GM23338 (cell line): ENCODE measurements around the gene CABP2. TPM values are rescaled to one million over a fixed set of nuclear protein-coding genes. Genes with fewer than 3 reads are reported as not detected.

Source experiments
- CREB1 ChIP-seq: fragments of 250-450 bp; sonication (Bioruptor Pico); IDR thresholded peaks from 2 replicates; pipeline ENCODE4 v1.5.0; 2020; ENCODE audit warnings: low read depth, mild to moderate bottlenecking, moderate library complexity
- EZH2 ChIP-seq: fragments of 200-600 bp; sonication (generic); IDR thresholded peaks from one replicate; pipeline ENCODE4 v1.8.0; 2017; ENCODE audit warnings: antibody characterized with exemption, mild to moderate bottlenecking, low read depth; ENCODE audit not compliant: unreplicated experiment
- EZH2phosphoT487 ChIP-seq: fragments of 200-600 bp; sonication (generic); IDR thresholded peaks from one replicate; pipeline ENCODE4 v1.8.1; 2018; ENCODE audit warnings: antibody characterized with exemption; ENCODE audit not compliant: unreplicated experiment
- ZNF114 ChIP-seq: fragments of 250-450 bp; sonication (Bioruptor Pico); IDR thresholded peaks from 2 replicates; pipeline ENCODE4 v1.5.0; 2020; ENCODE audit warnings: mild to moderate bottlenecking, moderate library complexity
- ZNF462 ChIP-seq: fragments of 250-450 bp; sonication (Bioruptor Pico); IDR thresholded peaks from 2 replicates; pipeline ENCODE4 v1.5.0; 2020; ENCODE audit warnings: mild to moderate bottlenecking, moderate library complexity
- polyA plus RNA-seq: library from polyadenylated mRNA; unstranded; fragments of >200 nt; fragmentation: Nextera tagmentation; extraction: Ambion mirVana; gene quantifications from 2 replicates; pipeline ENCODE4 v1.2.1, GENCODE V29; 2016
- total RNA-seq: library from RNA; depleted of rRNA; stranded (reverse); fragments of >200 nt; shearing (Covaris generic); gene quantifications from 2 replicates; pipeline ENCODE4 v1.2.3, GENCODE V29; 2014
- TF ChIP-seq, protein P1 (sequence below): IDR thresholded peaks from one replicate; pipeline ENCODE4 v1.6.1; 2018; ENCODE audit warnings: antibody characterized with exemption; ENCODE audit not compliant: unreplicated experiment

Gene CABP2
- total and polyA plus RNA-seq, 2 experiments from 2014 or later: not detected

- no peak for TF ChIP-seq ZNF462 (CRISPR knock-in tag)
- no peak for TF ChIP-seq EZH2phosphoT487
- no peak for TF ChIP-seq ZNF114 (CRISPR knock-in tag)
- TF ChIP-seq, protein P1, sequence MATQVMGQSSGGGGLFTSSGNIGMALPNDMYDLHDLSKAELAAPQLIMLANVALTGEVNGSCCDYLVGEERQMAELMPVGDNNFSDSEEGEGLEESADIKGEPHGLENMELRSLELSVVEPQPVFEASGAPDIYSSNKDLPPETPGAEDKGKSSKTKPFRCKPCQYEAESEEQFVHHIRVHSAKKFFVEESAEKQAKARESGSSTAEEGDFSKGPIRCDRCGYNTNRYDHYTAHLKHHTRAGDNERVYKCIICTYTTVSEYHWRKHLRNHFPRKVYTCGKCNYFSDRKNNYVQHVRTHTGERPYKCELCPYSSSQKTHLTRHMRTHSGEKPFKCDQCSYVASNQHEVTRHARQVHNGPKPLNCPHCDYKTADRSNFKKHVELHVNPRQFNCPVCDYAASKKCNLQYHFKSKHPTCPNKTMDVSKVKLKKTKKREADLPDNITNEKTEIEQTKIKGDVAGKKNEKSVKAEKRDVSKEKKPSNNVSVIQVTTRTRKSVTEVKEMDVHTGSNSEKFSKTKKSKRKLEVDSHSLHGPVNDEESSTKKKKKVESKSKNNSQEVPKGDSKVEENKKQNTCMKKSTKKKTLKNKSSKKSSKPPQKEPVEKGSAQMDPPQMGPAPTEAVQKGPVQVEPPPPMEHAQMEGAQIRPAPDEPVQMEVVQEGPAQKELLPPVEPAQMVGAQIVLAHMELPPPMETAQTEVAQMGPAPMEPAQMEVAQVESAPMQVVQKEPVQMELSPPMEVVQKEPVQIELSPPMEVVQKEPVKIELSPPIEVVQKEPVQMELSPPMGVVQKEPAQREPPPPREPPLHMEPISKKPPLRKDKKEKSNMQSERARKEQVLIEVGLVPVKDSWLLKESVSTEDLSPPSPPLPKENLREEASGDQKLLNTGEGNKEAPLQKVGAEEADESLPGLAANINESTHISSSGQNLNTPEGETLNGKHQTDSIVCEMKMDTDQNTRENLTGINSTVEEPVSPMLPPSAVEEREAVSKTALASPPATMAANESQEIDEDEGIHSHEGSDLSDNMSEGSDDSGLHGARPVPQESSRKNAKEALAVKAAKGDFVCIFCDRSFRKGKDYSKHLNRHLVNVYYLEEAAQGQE: no peak
- TF ChIP-seq EZH2: no peak
- no peak for TF ChIP-seq CREB1 (CRISPR knock-in tag)
Observed at GRCh38 chr11:67491276-67492068, 31.8 kb downstream of the CABP2 start (continued).
